Osteoblast (primary cell): ENCODE data around the gene GINS1. TPM values are rescaled to one million over a fixed set of nuclear protein-coding genes. Genes with fewer than 3 reads are reported as not detected.

Source experiments
- DNase-seq: peaks from one replicate; pipeline ENCODE4 v3.0.0; 2011; ENCODE audit warnings: low spot score, mixed read lengths; ENCODE audit not compliant: insufficient read length; ENCODE audit errors: missing footprints
- H2AFZ ChIP-seq: 2 replicates; pipeline ENCODE4 v1.6.0; 2011; ENCODE audit warnings: mild to moderate bottlenecking, low read length
- H3K27ac ChIP-seq: 2 replicates; pipeline ENCODE4 v1.5.1; 2011; ENCODE audit warnings: mild to moderate bottlenecking, low read depth, low read length, moderate library complexity
- H3K27me3 ChIP-seq: 2 replicates; pipeline ENCODE4 v1.6.0; 2012; ENCODE audit warnings: mild to moderate bottlenecking, control low read depth, inconsistent platforms, low read length, moderate library complexity; ENCODE audit not compliant: insufficient read depth
- H3K36me3 ChIP-seq: 2 replicates; pipeline ENCODE4 v1.5.1; 2011; ENCODE audit warnings: mild to moderate bottlenecking, low read length, control low read depth, moderate library complexity; ENCODE audit not compliant: insufficient read depth
- H3K4me1 ChIP-seq: 2 replicates; pipeline ENCODE4 v1.5.1; 2011; ENCODE audit warnings: mild to moderate bottlenecking, low read length, control low read depth, moderate library complexity; ENCODE audit not compliant: insufficient read depth
- H3K4me2 ChIP-seq: 2 replicates; pipeline ENCODE4 v1.6.0; 2011; ENCODE audit warnings: mild to moderate bottlenecking, low read length; ENCODE audit not compliant: insufficient read depth
- H3K4me3 ChIP-seq: fragments of 200-600 bp; sonication (generic); 3 replicates; pipeline ENCODE4 v1.5.1; 2012; ENCODE audit warnings: mild to moderate bottlenecking, low read length, inconsistent platforms; ENCODE audit not compliant: insufficient read depth
- H3K79me2 ChIP-seq: 2 replicates; pipeline ENCODE4 v1.6.0; 2012; ENCODE audit warnings: mild to moderate bottlenecking, low read length, control low read depth, inconsistent platforms; ENCODE audit not compliant: insufficient read depth
- H3K9me3 ChIP-seq: 2 replicates; pipeline ENCODE4 v1.5.1; 2011; ENCODE audit warnings: low read depth, low read length, control low read depth
- H4K20me1 ChIP-seq: 2 replicates; pipeline ENCODE4 v1.6.0; 2012; ENCODE audit warnings: mild to moderate bottlenecking, low read length, control low read depth; ENCODE audit not compliant: insufficient read depth
- total RNA-seq: library from RNA; depleted of rRNA; stranded (reverse); fragments of >200 nt; gene quantifications from 2 replicates; pipeline ENCODE4 v1.2.3, GENCODE V29; 2012
- TF ChIP-seq, protein P1 (sequence below): IDR thresholded peaks from 2 replicates; pipeline ENCODE4 v1.5.1; 2011; ENCODE audit warnings: mild to moderate bottlenecking, low read depth, low read length, moderate library complexity; ENCODE audit errors: extremely low read depth

The GINS1 gene
- total RNA-seq, 1 donor: 2.2 TPM

- Histone ChIP-seq H3K27ac (no peak overlapping the region), H3K36me3 (peaks cover 19% of the 10 kb centered on the region), H3K4me3 (no peak overlapping the region), H3K79me2 (no peaks in the 10 kb centered on the region), H3K4me1 (no peaks in the 10 kb centered on the region), H3K4me2 (no peak overlapping the region), H2AFZ (no peak overlapping the region), H3K9me3 (no peaks in the 10 kb centered on the region), H4K20me1 (no peaks in the 10 kb centered on the region), H3K27me3 (no peaks in the 10 kb centered on the region)
- peak; percentile 36 for DNase-seq
- TF ChIP-seq, protein P1, sequence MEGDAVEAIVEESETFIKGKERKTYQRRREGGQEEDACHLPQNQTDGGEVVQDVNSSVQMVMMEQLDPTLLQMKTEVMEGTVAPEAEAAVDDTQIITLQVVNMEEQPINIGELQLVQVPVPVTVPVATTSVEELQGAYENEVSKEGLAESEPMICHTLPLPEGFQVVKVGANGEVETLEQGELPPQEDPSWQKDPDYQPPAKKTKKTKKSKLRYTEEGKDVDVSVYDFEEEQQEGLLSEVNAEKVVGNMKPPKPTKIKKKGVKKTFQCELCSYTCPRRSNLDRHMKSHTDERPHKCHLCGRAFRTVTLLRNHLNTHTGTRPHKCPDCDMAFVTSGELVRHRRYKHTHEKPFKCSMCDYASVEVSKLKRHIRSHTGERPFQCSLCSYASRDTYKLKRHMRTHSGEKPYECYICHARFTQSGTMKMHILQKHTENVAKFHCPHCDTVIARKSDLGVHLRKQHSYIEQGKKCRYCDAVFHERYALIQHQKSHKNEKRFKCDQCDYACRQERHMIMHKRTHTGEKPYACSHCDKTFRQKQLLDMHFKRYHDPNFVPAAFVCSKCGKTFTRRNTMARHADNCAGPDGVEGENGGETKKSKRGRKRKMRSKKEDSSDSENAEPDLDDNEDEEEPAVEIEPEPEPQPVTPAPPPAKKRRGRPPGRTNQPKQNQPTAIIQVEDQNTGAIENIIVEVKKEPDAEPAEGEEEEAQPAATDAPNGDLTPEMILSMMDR: peak; percentile 13
Measured at GRCh38 chr20:25484224-25484846, 76.9 kb downstream of the GINS1 start.

- Histone ChIP-seq H4K20me1 (no peaks in the 10 kb centered on the region), H3K36me3 (peaks cover 17% of the 10 kb centered on the region), H2AFZ (no peak overlapping the region), H3K79me2 (no peaks in the 10 kb centered on the region), H3K4me1 (no peaks in the 10 kb centered on the region), H3K27me3 (no peaks in the 10 kb centered on the region), H3K4me3 (no peak overlapping the region), H3K9me3 (no peaks in the 10 kb centered on the region), H3K4me2 (no peak overlapping the region), H3K27ac (no peak overlapping the region)
- TF ChIP-seq, protein P1: no peak
- peak; percentile 58 for DNase-seq
Measured at GRCh38 chr20:25484911-25485511, 77.5 kb downstream of the GINS1 start.

DNA sequence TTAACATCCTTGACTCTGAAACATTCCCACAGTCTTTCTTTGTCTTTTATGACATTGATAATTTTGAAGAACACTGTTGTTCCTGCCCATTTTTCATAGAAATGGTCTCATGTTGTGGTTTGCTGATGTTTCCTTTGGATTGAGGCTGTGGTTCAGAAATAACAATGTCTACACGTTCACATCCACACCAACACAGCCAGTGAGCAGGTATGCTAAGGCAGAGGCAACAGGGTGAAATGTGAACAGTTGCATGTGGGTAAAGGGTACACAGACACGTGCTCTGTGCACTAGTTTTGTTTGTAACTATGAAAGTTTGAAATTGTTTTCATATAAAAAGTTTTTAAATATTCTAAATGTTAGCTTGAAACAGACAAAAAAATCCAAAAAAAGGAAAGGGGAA is 78.4 kb downstream of the GINS1 start:
- Histone ChIP-seq H2AFZ (no peak overlapping the region), H3K4me2 (no peak overlapping the region), H4K20me1 (no peaks in the 10 kb centered on the region), H3K36me3 (peaks cover 17% of the 10 kb centered on the region), H3K27ac (no peak overlapping the region), H3K9me3 (no peaks in the 10 kb centered on the region), H3K79me2 (no peaks in the 10 kb centered on the region), H3K4me1 (no peaks in the 10 kb centered on the region), H3K4me3 (no peak overlapping the region), H3K27me3 (no peaks in the 10 kb centered on the region)
- TF ChIP-seq, protein P1: no peak
- DNase-seq: no peak

DNA sequence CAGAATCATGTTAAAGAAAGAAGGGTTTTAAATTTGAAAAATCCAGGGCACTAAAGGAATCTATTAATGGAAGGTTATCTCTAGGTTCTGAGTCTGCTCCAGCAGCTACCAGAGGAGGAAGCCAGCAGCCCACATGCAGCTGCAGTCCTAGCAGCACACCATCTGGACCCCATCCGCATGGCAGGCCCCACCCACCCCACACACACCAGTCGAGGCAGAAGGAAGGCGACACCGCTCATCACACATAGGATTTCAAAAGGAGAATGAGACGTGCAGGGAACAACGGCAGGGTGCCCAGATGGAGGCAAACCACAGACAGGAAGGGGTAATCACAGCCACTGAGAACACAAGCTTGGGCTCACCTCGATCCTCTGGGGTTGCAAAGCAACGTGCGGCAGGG is 78.9 kb downstream of the GINS1 start:
- H2AFZ ChIP-seq: no peak overlapping the region

More for the DNA sequence above, 78.9 kb downstream of the GINS1 start:
- H3K4me1 ChIP-seq: no peaks in the 10 kb centered on the region
- TF ChIP-seq, protein P1: no peak
- no peaks in the 10 kb centered on the region for H3K27me3 ChIP-seq
- no peak overlapping the region for H3K4me2 ChIP-seq
- peaks cover 15% of the 10 kb centered on the region for H3K36me3 ChIP-seq
- DNase-seq: peak; percentile 67
- no peaks in the 10 kb centered on the region for H3K79me2 ChIP-seq
- no peak overlapping the region for H3K27ac ChIP-seq
- no peak overlapping the region for H3K4me3 ChIP-seq
- no peaks in the 10 kb centered on the region for H4K20me1 ChIP-seq
- H3K9me3 ChIP-seq: no peaks in the 10 kb centered on the region
